Heart right ventricle (tissue), 16 donors: ENCODE results near the gene C1orf216. TPM values are rescaled to one million over a fixed set of nuclear protein-coding genes. Genes with fewer than 3 reads are reported as not detected.

Source experiments
- ATAC-seq, 8 donors: fragments of 200-7000 bp; cut with Tn5 transposase; one replicate each; pipeline ENCODE4 v1.9.1; 2020; ENCODE audit warnings: mild to moderate bottlenecking in 8 of 8, moderate library complexity in 8 of 8, moderate number of reproducible peaks in 1 of 8
- DNase-seq, 2 donors: peaks; one replicate each; pipeline ENCODE4 v3.0.0-alpha.2; 2020
- H3K27ac ChIP-seq, 10 donors: fragments of 200-600 bp; sonication (generic) in 2 of 10; one replicate each; pipeline versions ENCODE4 v1.5.0 to v1.8.0; 2020 to 2022; ENCODE audit warnings: mild to moderate bottlenecking in 3 of 10
- H3K27me3 ChIP-seq, 7 donors: fragments of 200-600 bp; one replicate each; pipeline ENCODE4 v1.8.0; 2021 to 2022; ENCODE audit warnings: mild to moderate bottlenecking in 2 of 7
- H3K36me3 ChIP-seq, 9 donors: fragments of 200-600 bp; sonication (generic) in 1 of 9; one replicate each; pipeline versions ENCODE4 v1.5.0 to v1.8.0; 2020 to 2022; ENCODE audit warnings: mild to moderate bottlenecking in 2 of 9
- H3K4me1 ChIP-seq, 9 donors: fragments of 200-600 bp; sonication (generic) in 1 of 9; one replicate each; pipeline versions ENCODE4 v1.5.0 to v1.8.0; 2020 to 2022; ENCODE audit warnings: mild to moderate bottlenecking in 4 of 9
- H3K4me3 ChIP-seq, 10 donors: fragments of 200-600 bp; sonication (generic) in 2 of 10; one replicate each; pipeline versions ENCODE4 v1.5.0 to v1.8.0; 2020 to 2022; ENCODE audit warnings: mild to moderate bottlenecking in 7 of 10, moderate library complexity in 2 of 10
- H3K9me3 ChIP-seq, 11 donors: fragments of 200-600 bp in 10 of 11; sonication (generic) in 2 of 11; one replicate each; pipeline versions ENCODE4 v1.5.0 to v1.8.0; 2013 to 2022; ENCODE audit warnings: mild to moderate bottlenecking in 2 of 11, control low read depth in 1 of 11, moderate library complexity in 1 of 11
- WGBS, 2 donors: extraction: QIAGEN DNeasy Blood & Tissue Kit; methylation state at CpG; one replicate each; pipeline ENCODE4 v1.1.7; 2013; ENCODE audit warnings: inconsistent platforms in 1 of 2; 5-methylcytosine and 5-hydroxymethylcytosine counted together
- intact Hi-C, 10 donors: fragments of 100-400 bp; cut with DNase I; formaldehyde crosslinking; loops; one replicate each; pipeline versions ENCODE4 v1.11.1 to v1.14.2; 2022
- polyA plus RNA-seq, 2 donors: library from polyadenylated mRNA; stranded (reverse); fragments of 200-250 nt; gene quantifications; one replicate each; pipeline ENCODE4 v1.2.3, GENCODE V29; 2013
- total RNA-seq, 10 donors: library from RNA; stranded (reverse); fragmentation: NEBNext Ultra II Directional in 3 of 10; extraction: Animal tissue kit (Norgen Biotek cat#: 25700) in 3 of 10; gene quantifications; one replicate each; pipeline versions ENCODE4 v1.2.1 to v1.2.4, GENCODE V29; 2021 to 2023
- TF ChIP-seq, protein P1 (sequence below), 9 donors: fragments of 200-600 bp; sonication (generic) in 2 of 9; IDR thresholded peaks; one replicate each; pipeline versions ENCODE4 v1.5.0 to v1.8.0; 2021 to 2022; ENCODE audit warnings: antibody characterized with exemption in 9 of 9, mild to moderate bottlenecking in 5 of 9, moderate library complexity in 1 of 9
- donor health status: Arrhythmogenic right ventricular cardiomyopathy.
- donor health status: ischemic (EF 13 %, LVEDD 7.1; RV severe dilation, severe dysfunction).
- donor health status: healthy with polysubstance abuse.
- donor health status: DM: no; HTN: yes; CAD: no.
- donor health status: DM: no; HTN: no; CAD: no.
- donor health status: ischemic (EF 25% LVEDD 6.9; RV normal size, moderate dysfunction).
- donor health status: ischemic (EF 25% LVEDD 5.7; RV mildly dilated, moderate dysfunction).
- donor health status: healthy.
- donor health status: DM: yes; HTN: yes; CAD: no.
- donor health status: Ischemic cardiomyopathy.
- donor health status: ischemic (EF 35%, LVEDD 5.7; RV mildly dilated, moderate dysfunction).
- donor health status: nonischemic (EF 11% LVEDD 7.7; RV severe dilation, severe dysfunction).
- donor health status: DM: yes; HTN: yes; CAD: no.
- donor health status: PGD.
- donor health status: ischemic (EF 29% LVEDD 5.4; RV normal size, mild dysfunction).
- donor health status: nonischemic (EF 23%, LVEDD 6.1; RV moderate dilation, normal function).

The C1orf216 gene
- total and polyA plus RNA-seq, 12 donors: 4.6 to 13.3 (median 9.3) TPM

DNA sequence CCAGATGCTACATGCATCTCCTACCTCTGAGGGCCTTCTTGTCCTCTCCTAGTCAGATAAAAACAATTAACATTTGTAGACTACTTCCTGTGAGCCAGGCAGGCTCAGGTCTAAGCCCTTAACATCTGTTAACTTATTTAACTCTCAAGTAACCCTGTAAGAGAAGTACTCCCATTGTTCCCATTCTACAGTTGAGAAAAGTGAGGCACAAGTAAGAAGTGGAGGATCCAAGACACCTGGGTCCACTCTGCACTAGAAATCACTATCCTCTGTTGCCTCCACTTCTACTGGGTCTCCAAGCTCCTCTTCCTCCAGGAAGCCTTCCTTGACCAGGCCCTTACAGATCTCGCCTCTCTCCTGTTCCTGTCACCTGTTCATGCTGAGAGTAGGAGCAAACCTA, 9.7 kb downstream of the C1orf216 start:
- 89 to 100% methylated on average over 1 of the region's 1 CpG for WGBS, 2 donors
- no peaks in the 10 kb centered on the region for H3K9me3 ChIP-seq
- H3K36me3 ChIP-seq: peaks cover 0 to 10% (median 0%) of the 10 kb centered on the region in 9 donors
- DNase-seq (no peak), ATAC-seq (no peak)
- no peak overlapping the region for H3K27ac ChIP-seq
- intact Hi-C loops: no loop called here
- H3K4me3 ChIP-seq: no peak overlapping the region
- H3K27me3 ChIP-seq: peaks cover 5 to 50% (median 35%) of the 10 kb centered on the region in 7 donors
- TF ChIP-seq, protein P1, sequence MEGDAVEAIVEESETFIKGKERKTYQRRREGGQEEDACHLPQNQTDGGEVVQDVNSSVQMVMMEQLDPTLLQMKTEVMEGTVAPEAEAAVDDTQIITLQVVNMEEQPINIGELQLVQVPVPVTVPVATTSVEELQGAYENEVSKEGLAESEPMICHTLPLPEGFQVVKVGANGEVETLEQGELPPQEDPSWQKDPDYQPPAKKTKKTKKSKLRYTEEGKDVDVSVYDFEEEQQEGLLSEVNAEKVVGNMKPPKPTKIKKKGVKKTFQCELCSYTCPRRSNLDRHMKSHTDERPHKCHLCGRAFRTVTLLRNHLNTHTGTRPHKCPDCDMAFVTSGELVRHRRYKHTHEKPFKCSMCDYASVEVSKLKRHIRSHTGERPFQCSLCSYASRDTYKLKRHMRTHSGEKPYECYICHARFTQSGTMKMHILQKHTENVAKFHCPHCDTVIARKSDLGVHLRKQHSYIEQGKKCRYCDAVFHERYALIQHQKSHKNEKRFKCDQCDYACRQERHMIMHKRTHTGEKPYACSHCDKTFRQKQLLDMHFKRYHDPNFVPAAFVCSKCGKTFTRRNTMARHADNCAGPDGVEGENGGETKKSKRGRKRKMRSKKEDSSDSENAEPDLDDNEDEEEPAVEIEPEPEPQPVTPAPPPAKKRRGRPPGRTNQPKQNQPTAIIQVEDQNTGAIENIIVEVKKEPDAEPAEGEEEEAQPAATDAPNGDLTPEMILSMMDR (IDR thresholded peaks at IDR 0.05): no peak
- peaks cover 0 to 15% (median 7%) of the 10 kb centered on the region in 9 donors for H3K4me1 ChIP-seq

DNA sequence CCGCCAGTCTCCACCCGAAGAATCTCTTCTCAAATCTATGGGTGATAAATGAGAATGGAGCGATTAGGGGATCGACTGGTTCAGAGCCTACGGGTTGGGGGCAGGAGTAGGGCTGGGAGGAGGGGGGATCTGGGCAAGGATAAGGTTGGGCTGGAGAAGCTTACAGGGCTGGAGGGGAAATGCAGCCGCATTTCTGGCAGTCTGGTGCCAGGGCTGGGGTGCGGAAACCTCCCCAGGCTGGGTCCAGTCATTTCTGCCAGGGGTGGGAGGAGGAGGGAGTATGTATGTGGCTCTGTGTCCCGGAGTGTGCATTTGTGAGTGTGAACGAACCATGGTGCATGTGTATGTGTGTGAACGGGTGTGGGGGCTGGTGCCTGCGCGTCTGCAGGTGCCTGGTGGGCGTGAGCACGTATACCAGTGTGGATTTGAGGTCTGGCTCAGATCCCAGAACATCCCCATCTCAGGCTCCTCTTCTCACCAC, 10.2 kb downstream of the C1orf216 start:
- DNase-seq (no peak), ATAC-seq (peak in 1 of 8 donors; percentile 18)
- intact Hi-C loops: no loop called here
- peaks cover 0 to 7% (median 0%) of the 10 kb centered on the region in 9 donors for H3K36me3 ChIP-seq
- peaks cover 5 to 54% (median 39%) of the 10 kb centered on the region in 7 donors for H3K27me3 ChIP-seq
- peak overlapping the region in 8 of 10 donors; percentile 27 to 65 (median 52) for H3K4me3 ChIP-seq
- H3K27ac ChIP-seq: no peak overlapping the region
- WGBS, 2 donors: 16 to 20% methylated on average over 14 of the region's 14 CpGs
- peaks cover 0 to 15% (median 7%) of the 10 kb centered on the region in 9 donors for H3K4me1 ChIP-seq
- TF ChIP-seq, protein P1 (IDR thresholded peaks at IDR 0.05): no peak
- no peaks in the 10 kb centered on the region for H3K9me3 ChIP-seq

DNA sequence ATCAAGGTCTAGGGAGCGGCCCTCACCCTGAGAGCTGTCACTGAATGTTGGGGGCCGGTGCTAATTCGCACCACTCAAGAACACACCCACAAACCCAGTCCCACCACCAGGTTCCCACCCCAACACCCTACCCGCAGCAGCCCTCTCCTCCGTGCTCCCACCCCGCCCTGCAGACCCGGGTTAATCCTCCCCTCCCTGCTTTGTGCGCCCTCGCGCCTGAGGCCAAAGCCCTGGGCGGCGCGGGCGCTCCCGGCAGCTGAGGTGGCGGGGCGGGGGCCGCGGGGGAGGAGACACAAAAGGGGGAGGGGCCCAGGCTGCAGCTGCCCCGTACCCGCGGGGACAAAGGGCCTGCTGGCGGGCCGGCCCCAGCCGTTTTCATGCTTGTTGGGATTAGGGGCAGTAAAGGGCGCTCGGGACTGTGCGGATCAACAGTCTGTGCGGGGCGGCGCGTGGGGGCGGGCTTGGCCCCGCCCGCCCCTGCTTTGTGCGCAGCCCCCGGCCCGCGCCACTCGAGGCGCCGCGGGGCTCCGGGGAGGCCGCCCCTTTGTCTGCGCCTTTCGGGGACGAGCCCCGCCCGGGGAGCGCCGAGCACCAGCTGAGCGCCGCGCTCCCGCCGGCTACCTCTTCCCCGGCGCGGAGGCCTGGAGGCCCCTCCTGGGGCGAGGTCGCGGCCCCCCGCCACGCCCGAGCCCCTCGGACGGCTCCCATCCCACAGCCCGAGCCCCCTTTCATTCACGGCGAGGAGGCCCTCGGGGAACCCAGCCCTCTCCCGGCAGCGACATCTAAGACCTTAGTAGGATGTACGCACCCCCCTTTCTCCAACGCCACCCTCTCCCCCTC, 10.9 kb downstream of the C1orf216 start:
- intact Hi-C loops: no loop called here
- peak in 1 of 2 donors; percentile 18 for DNase-seq
- H3K4me3 ChIP-seq: peak overlapping the region; percentile 27 to 65 (median 52)
- TF ChIP-seq, protein P1 (IDR thresholded peaks at IDR 0.05): no peak
- peaks cover 5 to 61% (median 45%) of the 10 kb centered on the region in 7 donors for H3K27me3 ChIP-seq
- H3K4me1 ChIP-seq: peaks cover 0 to 15% (median 7%) of the 10 kb centered on the region in 9 donors
- peak; percentile 11 to 67 (median 52) for ATAC-seq
- H3K9me3 ChIP-seq: no peaks in the 10 kb centered on the region
- peaks cover 0 to 5% (median 0%) of the 10 kb centered on the region in 9 donors for H3K36me3 ChIP-seq
- WGBS, 2 donors: 1% methylated on average over 67 to 76 of the region's 76 CpGs
- no peak overlapping the region for H3K27ac ChIP-seq

DNA sequence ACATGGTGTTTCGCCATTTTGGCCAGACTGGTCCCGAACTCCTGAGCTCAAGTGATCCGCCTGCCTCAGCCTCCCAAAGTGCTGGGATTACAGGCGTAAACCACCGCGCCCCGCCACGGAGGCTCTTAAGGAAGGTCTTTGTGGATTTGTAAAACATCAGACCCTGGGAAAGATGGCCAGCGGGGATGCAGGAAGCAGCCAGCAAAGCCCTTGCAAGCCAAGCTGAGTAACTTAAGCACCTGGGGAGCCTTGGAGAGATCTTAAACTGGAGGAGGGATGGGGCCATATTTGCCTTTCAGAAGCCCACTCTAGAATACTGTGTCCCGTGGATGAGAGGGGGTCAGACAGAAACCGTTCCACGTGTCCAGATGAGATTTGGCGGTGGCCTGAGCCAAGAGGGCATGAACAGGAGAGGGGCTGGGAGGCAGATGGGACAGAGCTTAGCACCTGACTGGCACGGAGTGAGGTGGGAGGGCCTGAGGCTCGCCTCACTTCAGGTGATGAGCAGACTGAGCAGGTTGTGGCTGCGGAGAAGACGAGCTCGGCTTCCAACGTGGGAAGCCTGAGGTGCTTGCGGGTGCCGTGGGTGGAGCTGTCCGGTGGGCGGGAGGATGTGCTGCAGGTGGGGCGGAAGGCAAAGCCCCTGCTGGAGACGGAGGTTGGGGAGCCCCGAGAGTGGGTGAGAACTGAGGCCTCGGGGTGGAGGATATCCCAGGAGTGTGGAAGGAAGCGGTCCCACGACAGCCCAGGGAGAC, 11.7 kb downstream of the C1orf216 start:
- no peak overlapping the region for H3K27ac ChIP-seq
- intact Hi-C loops: no loop called here
- H3K27me3 ChIP-seq: peaks cover 5 to 69% (median 53%) of the 10 kb centered on the region in 7 donors
- TF ChIP-seq, protein P1 (IDR thresholded peaks at IDR 0.05): no peak
- ATAC-seq (peak in 1 of 8 donors; percentile 18), DNase-seq (no peak)
- H3K9me3 ChIP-seq: no peaks in the 10 kb centered on the region
- H3K4me3 ChIP-seq: peak overlapping the region in 8 of 10 donors; percentile 35 to 65 (median 52)
- peaks cover 0 to 5% (median 0%) of the 10 kb centered on the region in 9 donors for H3K36me3 ChIP-seq
- 30 to 37% methylated on average over 28 to 29 of the region's 29 CpGs for WGBS, 2 donors
- H3K4me1 ChIP-seq: peaks cover 0 to 15% (median 7%) of the 10 kb centered on the region in 9 donors
